ENCODE data around the gene KCTD17.

GRCh38 chr22:37039466-37039865 lies 12.1 kb upstream of the KCTD17 start:
- no peak for TF ChIP-seq CTCF (IDR thresholded peaks at IDR 0.05)
- TF ChIP-seq POLR2A (IDR thresholded peaks at IDR 0.05) = no peak

Measured in Peyer's patch (tissue), 4 donors.